Right atrium auricular region (tissue), 2 donors: ENCODE data around the gene CDC45. TPM values are rescaled to one million over a fixed set of nuclear protein-coding genes. Genes with fewer than 3 reads are reported as not detected.

Experiments used
- DNase-seq: peaks from one replicate; pipeline ENCODE4 v3.0.0-alpha.2; 2019; ENCODE audit warnings: low spot score
- H3K27ac ChIP-seq, 2 donors: fragments of 200-600 bp; sonication (generic); 1 replicate in 1 of 2; 2 replicates in 1 of 2; pipeline ENCODE4 v1.5.1; 2016 to 2019
- H3K27me3 ChIP-seq, 2 donors: fragments of 200-600 bp; sonication (generic); one replicate each; pipeline versions ENCODE4 v1.5.1 to v1.6.0; 2017 to 2019
- H3K36me3 ChIP-seq: fragments of 200-600 bp; sonication (generic); one replicate; pipeline ENCODE4 v1.5.1; 2016
- H3K4me1 ChIP-seq, 2 donors: fragments of 200-600 bp; sonication (generic); one replicate each; pipeline versions ENCODE4 v1.5.1 to v1.6.0; 2017 to 2019
- H3K4me3 ChIP-seq, 2 donors: fragments of 200-600 bp; sonication (generic); 1 replicate in 1 of 2; 2 replicates in 1 of 2; pipeline ENCODE4 v1.5.1; 2017 to 2019; ENCODE audit warnings: mild to moderate bottlenecking in 1 of 2, moderate library complexity in 1 of 2
- H3K9me3 ChIP-seq, 2 donors: fragments of 200-600 bp; sonication (generic); one replicate each; pipeline ENCODE4 v1.5.1; 2019
- total RNA-seq, 2 donors: library from RNA; depleted of rRNA; stranded (reverse); fragments of >200 nt; gene quantifications; one replicate each; pipeline ENCODE4 v1.1.0, GENCODE V29; 2016
- TF ChIP-seq, protein P1 (sequence below), 2 donors: fragments of 200-600 bp; sonication (generic); IDR thresholded peaks; one replicate each; pipeline ENCODE4 v1.5.1; 2019; ENCODE audit warnings: antibody characterized with exemption in 2 of 2

CDC45 gene
- total RNA-seq, 2 donors from 2014 or later = 3.3 TPM; not detected in 1

DNA sequence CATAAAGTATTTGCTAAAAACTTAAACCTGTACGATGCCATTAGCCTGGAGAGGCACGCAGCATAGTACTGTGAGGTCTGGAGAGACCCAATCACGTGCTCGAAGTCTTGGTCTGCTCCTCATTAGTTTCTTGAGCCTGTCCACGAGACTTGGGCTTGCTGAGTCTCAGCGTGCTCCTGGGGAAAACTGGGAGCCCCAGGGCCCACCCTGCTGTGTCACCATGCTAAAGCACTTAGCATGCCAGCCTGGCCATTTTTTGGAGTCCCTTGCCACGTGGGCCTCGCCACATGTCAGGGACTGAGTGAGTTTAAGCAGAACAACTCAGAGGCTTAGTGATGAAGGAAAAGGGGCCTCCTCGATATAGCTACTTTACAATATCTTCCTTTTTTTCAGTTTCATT, 2.6 kb downstream of the CDC45 start:
- H3K4me3 ChIP-seq = no peak overlapping the region
- DNase-seq = no peak
- TF ChIP-seq, protein P1, sequence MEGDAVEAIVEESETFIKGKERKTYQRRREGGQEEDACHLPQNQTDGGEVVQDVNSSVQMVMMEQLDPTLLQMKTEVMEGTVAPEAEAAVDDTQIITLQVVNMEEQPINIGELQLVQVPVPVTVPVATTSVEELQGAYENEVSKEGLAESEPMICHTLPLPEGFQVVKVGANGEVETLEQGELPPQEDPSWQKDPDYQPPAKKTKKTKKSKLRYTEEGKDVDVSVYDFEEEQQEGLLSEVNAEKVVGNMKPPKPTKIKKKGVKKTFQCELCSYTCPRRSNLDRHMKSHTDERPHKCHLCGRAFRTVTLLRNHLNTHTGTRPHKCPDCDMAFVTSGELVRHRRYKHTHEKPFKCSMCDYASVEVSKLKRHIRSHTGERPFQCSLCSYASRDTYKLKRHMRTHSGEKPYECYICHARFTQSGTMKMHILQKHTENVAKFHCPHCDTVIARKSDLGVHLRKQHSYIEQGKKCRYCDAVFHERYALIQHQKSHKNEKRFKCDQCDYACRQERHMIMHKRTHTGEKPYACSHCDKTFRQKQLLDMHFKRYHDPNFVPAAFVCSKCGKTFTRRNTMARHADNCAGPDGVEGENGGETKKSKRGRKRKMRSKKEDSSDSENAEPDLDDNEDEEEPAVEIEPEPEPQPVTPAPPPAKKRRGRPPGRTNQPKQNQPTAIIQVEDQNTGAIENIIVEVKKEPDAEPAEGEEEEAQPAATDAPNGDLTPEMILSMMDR (IDR thresholded peaks at IDR 0.05) = no peak
- H3K27me3 ChIP-seq = no peaks in the 10 kb centered on the region
- H3K27ac ChIP-seq = no peak overlapping the region
- H3K36me3 ChIP-seq = no peaks in the 10 kb centered on the region
- H3K4me1 ChIP-seq = peaks cover 0 to 19% of the 10 kb centered on the region in 2 donors
- H3K9me3 ChIP-seq = no peaks in the 10 kb centered on the region

DNA sequence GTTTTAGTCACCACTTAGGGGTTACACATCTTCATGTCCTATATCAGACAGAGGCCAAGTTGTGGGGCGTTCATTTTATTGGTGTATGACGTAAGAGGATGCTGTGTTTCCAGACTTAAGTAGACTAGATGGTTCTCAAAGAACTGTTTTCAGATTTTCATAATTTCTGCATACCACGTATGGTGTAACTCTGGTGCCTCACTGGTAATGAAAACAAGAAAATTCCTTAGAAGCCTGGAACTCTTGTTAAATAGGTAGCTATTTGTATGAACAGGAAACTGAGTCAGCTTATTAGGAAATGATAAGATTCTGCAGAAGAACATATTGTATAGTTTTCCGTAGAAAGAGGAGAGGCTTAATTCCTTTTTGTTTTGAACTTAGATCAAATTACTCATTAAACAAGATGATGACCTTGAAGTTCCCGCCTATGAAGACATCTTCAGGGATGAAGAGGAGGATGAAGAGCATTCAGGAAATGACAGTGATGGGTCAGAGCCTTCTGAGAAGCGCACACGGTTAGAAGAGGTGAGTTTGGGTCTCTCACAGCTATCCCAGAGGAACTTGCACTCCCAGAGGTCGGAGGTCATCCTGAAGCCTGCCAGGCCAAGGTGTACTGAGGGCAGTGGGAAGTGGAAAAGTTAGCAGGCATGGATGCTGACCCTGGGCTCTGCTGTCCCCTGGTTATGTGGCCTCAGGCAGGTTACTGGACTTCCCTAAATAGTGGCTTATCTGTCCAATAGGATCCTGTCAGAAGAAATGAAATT, 3.9 kb downstream of the CDC45 start:
- no peaks in the 10 kb centered on the region for H3K9me3 ChIP-seq
- H3K27ac ChIP-seq = no peak overlapping the region
- no peak overlapping the region for H3K4me3 ChIP-seq
- H3K36me3 ChIP-seq = no peaks in the 10 kb centered on the region
- TF ChIP-seq, protein P1 (IDR thresholded peaks at IDR 0.05) = no peak
- no peaks in the 10 kb centered on the region for H3K27me3 ChIP-seq
- H3K4me1 ChIP-seq = peaks cover 0 to 7% of the 10 kb centered on the region in 2 donors
- no peak for DNase-seq

DNA sequence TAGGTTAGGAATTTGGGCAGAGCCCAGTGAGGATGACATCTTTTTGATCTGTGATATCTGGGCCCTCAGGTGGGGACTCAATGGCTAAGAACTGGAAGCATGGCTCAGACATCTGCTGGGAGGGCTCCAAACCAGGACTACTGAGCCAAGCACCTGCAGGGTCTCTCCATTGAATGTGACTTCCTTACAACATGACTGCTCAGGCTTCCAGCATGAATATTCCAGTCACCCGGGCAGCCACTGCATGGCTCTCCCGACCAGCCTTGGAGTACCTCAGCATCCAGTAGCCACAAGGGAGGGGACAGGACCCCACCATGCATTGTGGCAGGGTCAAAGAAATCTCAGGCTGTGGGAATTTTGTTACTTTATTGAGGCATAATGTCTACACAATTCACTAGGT, 8.6 kb downstream of the CDC45 start:
- TF ChIP-seq, protein P1 (IDR thresholded peaks at IDR 0.05) = no peak
- Histone ChIP-seq H3K27me3 (no peaks in the 10 kb centered on the region), H3K4me1 (no peaks in the 10 kb centered on the region), H3K9me3 (no peaks in the 10 kb centered on the region), H3K27ac (no peak overlapping the region), H3K36me3 (no peaks in the 10 kb centered on the region), H3K4me3 (no peak overlapping the region)
- no peak for DNase-seq

DNA sequence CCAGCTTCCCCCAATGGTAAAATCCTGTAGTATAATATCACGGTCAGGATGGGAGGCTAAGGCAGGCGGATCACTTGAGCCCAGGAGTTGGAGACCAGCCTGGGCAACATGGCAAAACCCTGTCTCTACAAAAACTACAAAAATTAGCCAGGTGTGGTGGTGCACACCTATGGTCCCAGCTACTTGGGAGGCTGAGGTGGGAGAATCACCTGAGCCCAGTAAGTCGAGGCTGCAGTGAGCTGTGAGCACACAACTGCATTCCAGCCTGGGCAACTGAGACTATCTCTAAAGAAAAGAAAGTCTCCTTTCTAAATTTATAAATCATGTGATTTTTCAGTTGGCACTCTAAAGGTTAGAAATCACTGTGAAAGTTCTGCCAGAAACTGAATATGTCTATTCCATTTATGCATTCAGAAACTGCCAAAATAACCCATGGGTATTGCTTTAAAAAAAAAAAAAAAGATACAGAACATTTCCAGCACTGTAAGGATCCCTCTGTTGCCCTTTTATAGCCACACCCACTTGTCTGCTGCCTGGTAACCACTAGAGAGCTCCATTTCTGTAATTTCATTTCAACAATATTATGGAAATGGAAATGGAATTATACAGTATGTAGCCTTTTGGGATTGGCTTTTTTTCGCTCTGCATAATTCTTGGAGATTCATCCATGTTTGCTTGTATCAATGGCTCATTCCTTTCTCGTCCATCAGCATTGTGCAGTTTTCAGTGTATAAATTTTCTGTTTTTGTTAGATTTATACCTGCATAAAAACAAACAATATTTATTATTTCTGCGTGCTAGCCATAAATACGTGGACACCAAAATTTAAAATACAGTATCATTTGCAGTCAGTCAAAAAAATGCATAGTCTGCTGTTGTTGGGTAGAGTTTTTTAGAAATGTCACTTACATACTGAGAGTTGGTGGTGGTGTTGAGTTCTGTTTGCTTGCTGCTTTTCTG, 9.4 kb downstream of the CDC45 start:
- H3K4me1 ChIP-seq = no peaks in the 10 kb centered on the region
- TF ChIP-seq, protein P1 (IDR thresholded peaks at IDR 0.05) = no peak
- DNase-seq = no peak
- no peaks in the 10 kb centered on the region for H3K36me3 ChIP-seq
- no peaks in the 10 kb centered on the region for H3K27me3 ChIP-seq
- H3K27ac ChIP-seq = no peak overlapping the region
- no peak overlapping the region for H3K4me3 ChIP-seq
- H3K9me3 ChIP-seq = no peaks in the 10 kb centered on the region

DNA sequence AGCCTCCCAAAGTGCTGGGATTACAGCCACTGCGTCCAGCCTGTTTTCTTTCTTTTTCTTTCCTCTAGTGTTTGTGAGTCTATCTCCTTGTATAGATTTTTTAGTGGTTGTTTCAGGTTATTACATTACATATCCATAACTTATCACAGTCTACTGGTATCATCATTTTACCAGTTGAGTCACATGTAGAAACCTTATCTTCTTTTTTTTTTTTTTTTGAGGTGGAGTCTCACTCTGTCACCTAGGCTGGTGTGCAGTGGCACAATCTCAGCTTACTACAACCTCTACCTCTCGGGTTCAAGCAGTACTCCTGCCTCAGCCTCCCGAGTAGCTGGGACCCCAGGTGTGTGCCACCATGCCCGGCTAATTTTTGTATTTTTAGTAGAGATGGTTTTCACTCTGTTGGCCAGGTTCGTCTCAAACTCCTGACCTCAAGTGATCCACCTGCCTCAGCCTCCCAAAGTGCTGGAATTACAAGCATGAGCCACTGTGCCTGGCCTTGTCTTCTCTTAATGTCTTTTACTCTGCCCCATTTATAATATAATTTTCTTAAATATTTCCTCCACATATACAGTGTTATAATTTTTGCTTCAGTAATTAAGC, 11.0 kb downstream of the CDC45 start:
- TF ChIP-seq, protein P1 (IDR thresholded peaks at IDR 0.05) = no peak
- Histone ChIP-seq H3K36me3 (no peaks in the 10 kb centered on the region), H3K4me1 (no peaks in the 10 kb centered on the region), H3K27me3 (no peaks in the 10 kb centered on the region), H3K27ac (no peak overlapping the region), H3K4me3 (no peak overlapping the region), H3K9me3 (no peaks in the 10 kb centered on the region)
- no peak for DNase-seq
